ENCODE measurements around the gene EPHB2.

- no peak for TF ChIP-seq CTCF (IDR thresholded peaks at IDR 0.05)
- no peak for TF ChIP-seq POLR2A (IDR thresholded peaks at IDR 0.05)
Measured at GRCh38 chr1:22711591-22712501, 1.2 kb downstream of the EPHB2 start.
